H9 (cell line): Measurements from ENCODE around the gene SMU1. TPM values are rescaled to one million over a fixed set of nuclear protein-coding genes. Genes with fewer than 3 reads are reported as not detected.
A peak's percentile ranks its signal among the peaks of the same experiment; 100 is the strongest.
"Not testable (repeated sequence)": the region's sequence is repeated elsewhere in the genome, so short reads cannot be mapped to it uniquely, and the experiment has no call there.

Experiments used
- DNase-seq: peaks from one replicate; pipeline ENCODE4 v3.0.0-alpha.2; 2017
- H2AFZ ChIP-seq: one replicate; pipeline ENCODE4 v1.6.1; 2013; ENCODE audit warnings: mild to moderate bottlenecking, low read length, control low read depth, moderate library complexity
- H2AK5ac ChIP-seq: 2 replicates; pipeline ENCODE4 v1.6.1; 2013; ENCODE audit warnings: low read length, control low read depth, mixed read lengths; ENCODE audit not compliant: insufficient read length
- H2BK120ac ChIP-seq: one replicate; pipeline ENCODE4 v1.6.1; 2013; ENCODE audit warnings: low read depth, mild to moderate bottlenecking, low read length, control low read depth, inconsistent platforms; ENCODE audit not compliant: poor library complexity, severe bottlenecking
- H2BK12ac ChIP-seq: 2 replicates; pipeline ENCODE4 v1.6.1; 2013; ENCODE audit warnings: low read length, control low read depth, mixed read lengths, low read depth; ENCODE audit not compliant: insufficient read length
- H2BK15ac ChIP-seq: 2 replicates; pipeline ENCODE4 v1.6.1; 2013; ENCODE audit warnings: low read depth, low read length, control low read depth
- H2BK20ac ChIP-seq: one replicate; pipeline ENCODE4 v1.6.1; 2013; ENCODE audit warnings: low read depth, mild to moderate bottlenecking, low read length, control low read depth, inconsistent platforms; ENCODE audit not compliant: poor library complexity, severe bottlenecking
- H2BK5ac ChIP-seq: 2 replicates; pipeline ENCODE4 v1.6.1; 2013; ENCODE audit warnings: low read length, control low read depth, mixed read lengths; ENCODE audit not compliant: insufficient read length
- H3K14ac ChIP-seq: 2 replicates; pipeline ENCODE4 v1.6.1; 2013; ENCODE audit warnings: low read length, control low read depth; ENCODE audit not compliant: insufficient read depth
- H3K18ac ChIP-seq: 2 replicates; pipeline ENCODE4 v1.6.1; 2013; ENCODE audit warnings: low read depth, mild to moderate bottlenecking, mixed read lengths, low read length, control low read depth; ENCODE audit not compliant: insufficient read length
- H3K23ac ChIP-seq: 2 replicates; pipeline ENCODE4 v1.6.1; 2013; ENCODE audit warnings: low read length, control low read depth, mixed read lengths, low read depth; ENCODE audit not compliant: insufficient read length
- H3K23me2 ChIP-seq: 2 replicates; pipeline ENCODE4 v1.6.1; 2013; ENCODE audit warnings: low read depth, mild to moderate bottlenecking, mixed read lengths, low read length, control low read depth; ENCODE audit not compliant: insufficient read length, poor library complexity, severe bottlenecking
- H3K27ac ChIP-seq: 2 replicates; pipeline ENCODE4 v1.5.1; 2013; ENCODE audit warnings: low read length, control low read depth, mixed read lengths, low read depth; ENCODE audit not compliant: insufficient read length
- H3K27me3 ChIP-seq: 2 replicates; pipeline ENCODE4 v1.6.1; 2013; ENCODE audit warnings: low read length, control low read depth, inconsistent platforms; ENCODE audit not compliant: insufficient read depth
- H3K4ac ChIP-seq: 2 replicates; pipeline ENCODE4 v1.6.1; 2013; ENCODE audit warnings: low read depth, mild to moderate bottlenecking, control low read depth, inconsistent platforms, low read length, moderate library complexity
- H3K4me1 ChIP-seq: 2 replicates; pipeline ENCODE4 v1.6.1; 2013; ENCODE audit warnings: low read length, control low read depth, inconsistent platforms; ENCODE audit not compliant: insufficient read depth
- H3K4me2 ChIP-seq: 2 replicates; pipeline ENCODE4 v1.6.1; 2013; ENCODE audit warnings: low read length, control low read depth, mixed read lengths; ENCODE audit not compliant: insufficient read length, insufficient read depth
- H3K56ac ChIP-seq: 2 replicates; pipeline ENCODE4 v1.6.1; 2013; ENCODE audit warnings: low read depth, mild to moderate bottlenecking, mixed read lengths, low read length, control low read depth; ENCODE audit not compliant: insufficient read length
- H3K79me1 ChIP-seq: 2 replicates; pipeline ENCODE4 v1.6.1; 2013; ENCODE audit warnings: low read depth, mild to moderate bottlenecking, moderate library complexity, low read length, control low read depth, inconsistent platforms; ENCODE audit not compliant: insufficient read depth, poor library complexity, severe bottlenecking
- H3K79me2 ChIP-seq: 2 replicates; pipeline ENCODE4 v1.6.1; 2013; ENCODE audit warnings: low read length, control low read depth, inconsistent platforms; ENCODE audit not compliant: insufficient read depth
- H3K9ac ChIP-seq: 2 replicates; pipeline ENCODE4 v1.6.1; 2013; ENCODE audit warnings: low read length, control low read depth, mixed read lengths; ENCODE audit not compliant: insufficient read length; ENCODE audit errors: extremely low read depth
- H3K9me3 ChIP-seq: one replicate; pipeline ENCODE4 v1.6.1; 2013; ENCODE audit warnings: low read depth, low read length, inconsistent platforms; ENCODE audit not compliant: control insufficient read depth
- H3T11ph ChIP-seq: one replicate; pipeline ENCODE4 v1.6.1; 2013; ENCODE audit warnings: mild to moderate bottlenecking, low read length, control low read depth, inconsistent platforms
- H4K20me1 ChIP-seq: one replicate; pipeline ENCODE4 v1.6.1; 2013; ENCODE audit not compliant: control insufficient read depth, insufficient read length, insufficient read depth
- H4K5ac ChIP-seq: 2 replicates; pipeline ENCODE4 v1.6.1; 2013; ENCODE audit warnings: low read depth, mild to moderate bottlenecking, mixed read lengths, low read length, control low read depth; ENCODE audit not compliant: insufficient read length
- H4K8ac ChIP-seq: replicated peaks from 2 replicates; pipeline ENCODE4 v1.6.1; 2013; ENCODE audit warnings: low read length, control low read depth, mixed read lengths, low read depth; ENCODE audit not compliant: insufficient read length
- H4K91ac ChIP-seq: 2 replicates; pipeline ENCODE4 v1.6.1; 2013; ENCODE audit warnings: low read depth, mild to moderate bottlenecking, moderate library complexity, mixed read lengths, low read length, control low read depth; ENCODE audit not compliant: insufficient read length
- H3K27ac Mint-ChIP-seq, 3 experiments: 2 replicates in 2 of 3; 3 replicates in 1 of 3; pipeline ENCODE4 v1.8.0; 2020 to 2021; ENCODE audit warnings: mixed read lengths in 3 of 3, mild to moderate bottlenecking in 1 of 3, moderate library complexity in 1 of 3
- H3K27me3 Mint-ChIP-seq: 2 replicates; pipeline ENCODE4 v1.8.0; 2021; ENCODE audit warnings: low read depth, mild to moderate bottlenecking, moderate library complexity, mixed read lengths
- H3K36me3 Mint-ChIP-seq, 3 experiments: 2 replicates in 2 of 3; 3 replicates in 1 of 3; pipeline ENCODE4 v1.8.0; 2020 to 2021; ENCODE audit warnings: low read depth in 3 of 3, mixed read lengths in 3 of 3; ENCODE audit not compliant: insufficient read depth in 1 of 3
- H3K4me1 Mint-ChIP-seq, 2 experiments: 2 replicates each; pipeline ENCODE4 v1.8.0; 2020; ENCODE audit warnings: mixed read lengths in 2 of 2
- H3K4me3 Mint-ChIP-seq, 2 experiments: 2 replicates in 1 of 2; 3 replicates in 1 of 2; pipeline ENCODE4 v1.8.0; 2020 to 2021; ENCODE audit warnings: mild to moderate bottlenecking in 2 of 2, mixed read lengths in 2 of 2, moderate library complexity in 1 of 2
- H3K9me3 Mint-ChIP-seq, 2 experiments: 2 replicates in 1 of 2; 3 replicates in 1 of 2; pipeline ENCODE4 v1.8.0; 2020; ENCODE audit warnings: mild to moderate bottlenecking in 2 of 2, mixed read lengths in 2 of 2, moderate library complexity in 1 of 2
- WGBS: extraction: QIAGEN DNeasy Blood & Tissue Kit; methylation state at CpG from one replicate; pipeline ENCODE4 v1.1.7; 2013; ENCODE audit warnings: missing lambda C conversion rate, low lambda C conversion rate, mixed read lengths; ENCODE audit not compliant: insufficient read length; ENCODE audit errors: extremely low coverage; 5-methylcytosine and 5-hydroxymethylcytosine counted together
- total RNA-seq: library from RNA; stranded (reverse); gene quantifications from 2 replicates; pipeline ENCODE4 v1.2.1, GENCODE V29; 2021

The SMU1 gene
- total RNA-seq, 1 experiment from 2014 or later: 26.9 TPM

GRCh38 chr9:33000682-33001055, 75.8 kb downstream of the SMU1 start:
- peak overlapping the region; percentile 98 to 99 for H3K4me3 Mint-ChIP-seq
- not testable (repeated sequence) for H2AFZ ChIP-seq

More at GRCh38 chr9:33000682-33001055, 75.8 kb downstream of the SMU1 start:
- Mint-ChIP-seq H3K36me3 (peaks cover 7 to 28% (median 10%) of the 10 kb centered on the region in 3 experiments; a peak in 6 of 7 replicates), H3K27ac (peak overlapping the region; percentile 93 to 99 (median 98); a peak in 4 of 7 replicates), H3K4me1 (peaks cover 5 to 11% of the 10 kb centered on the region in 2 experiments)
- Histone ChIP-seq H3K27ac (peak overlapping the region; percentile 54), H3K4me2 (peak overlapping the region; percentile 58), H3K9ac (peak overlapping the region; percentile 86)
- not testable (repeated sequence) for H3K9me3 Mint-ChIP-seq, H2AK5ac ChIP-seq, H4K5ac ChIP-seq, H3K27me3 ChIP-seq, H3K4ac ChIP-seq, H3K27me3 Mint-ChIP-seq, H4K8ac ChIP-seq, H3K79me2 ChIP-seq, H3K56ac ChIP-seq, H3K18ac ChIP-seq, H3K23ac ChIP-seq, H3K23me2 ChIP-seq, H4K91ac ChIP-seq, H3K79me1 ChIP-seq, H2BK15ac ChIP-seq, H2BK12ac ChIP-seq, H3T11ph ChIP-seq, H3K4me1 ChIP-seq, H2BK120ac ChIP-seq, H2BK5ac ChIP-seq, DNase-seq, H3K14ac ChIP-seq, H4K20me1 ChIP-seq, H3K9me3 ChIP-seq, H2BK20ac ChIP-seq
- WGBS: no CpG with 5 or more reads among the region's 12 CpGs
